Midbrain (tissue), 1 donor: ENCODE data around the gene LEMD3.
A peak's percentile ranks its signal among the peaks of the same experiment; 100 is the strongest.
"Not testable (repeated sequence)": the region's sequence is repeated elsewhere in the genome, so short reads cannot be mapped to it uniquely, and the experiment has no call there.

Experiments used
- DNase-seq: peaks from one replicate; lab custom pipeline; 2025; lab: John Stamatoyannopoulos, UW

LEMD3 gene

DNA sequence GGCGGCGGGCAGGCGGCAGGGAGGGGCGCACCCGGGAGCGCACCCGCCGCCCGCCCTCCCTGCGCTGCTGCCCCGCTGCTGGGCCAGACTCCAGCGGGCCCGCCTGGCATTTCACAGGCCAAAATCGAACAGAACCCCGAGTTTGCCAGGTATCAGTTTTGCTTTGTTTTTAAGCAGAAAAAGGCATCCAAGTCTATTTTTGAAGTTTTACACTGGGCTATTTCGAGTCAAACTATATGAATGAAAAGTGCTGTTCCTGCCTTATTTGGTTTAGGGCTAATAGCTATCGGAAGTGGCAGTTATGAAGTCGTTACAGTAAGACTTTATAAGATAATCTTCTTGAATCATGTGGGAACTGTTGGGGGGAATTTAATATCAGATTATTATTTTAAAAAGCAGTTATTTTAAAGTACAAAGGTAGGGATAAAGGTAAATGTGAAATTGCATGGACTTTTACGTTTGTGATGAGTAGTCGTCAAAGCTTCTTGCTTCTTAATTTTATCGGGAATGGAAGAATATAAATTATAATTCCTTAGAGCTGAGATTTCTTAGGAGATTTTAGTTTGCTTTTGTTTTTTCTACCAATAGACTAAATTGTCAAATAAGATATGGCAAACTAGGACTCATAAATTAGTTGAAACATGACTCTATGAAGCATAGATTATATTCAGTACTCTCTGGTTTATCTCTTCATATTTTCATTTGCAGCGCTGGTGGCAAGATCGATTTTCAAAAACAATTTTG, 110.2 kb downstream of the LEMD3 start:
- peak; percentile 10 for DNase-seq

DNA sequence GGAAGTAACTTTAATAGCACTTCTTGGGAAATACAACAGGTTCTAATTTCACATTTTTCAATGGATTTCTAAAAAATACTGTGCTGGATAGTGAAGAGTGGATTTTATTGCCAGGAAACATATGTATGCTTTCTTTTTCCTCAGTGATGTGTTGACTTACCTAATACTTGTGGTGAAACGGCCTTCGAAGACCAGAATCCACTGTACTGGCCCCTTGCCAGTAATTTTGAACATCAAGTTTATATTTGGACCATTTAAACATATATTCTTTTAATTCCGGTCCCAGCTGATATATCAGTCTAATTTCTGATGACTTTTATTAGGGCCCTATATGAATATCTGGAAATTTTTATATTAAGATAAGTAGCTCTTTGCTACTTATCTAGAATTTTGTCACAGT, 110.9 kb downstream of the LEMD3 start:
- no peak for DNase-seq

DNA sequence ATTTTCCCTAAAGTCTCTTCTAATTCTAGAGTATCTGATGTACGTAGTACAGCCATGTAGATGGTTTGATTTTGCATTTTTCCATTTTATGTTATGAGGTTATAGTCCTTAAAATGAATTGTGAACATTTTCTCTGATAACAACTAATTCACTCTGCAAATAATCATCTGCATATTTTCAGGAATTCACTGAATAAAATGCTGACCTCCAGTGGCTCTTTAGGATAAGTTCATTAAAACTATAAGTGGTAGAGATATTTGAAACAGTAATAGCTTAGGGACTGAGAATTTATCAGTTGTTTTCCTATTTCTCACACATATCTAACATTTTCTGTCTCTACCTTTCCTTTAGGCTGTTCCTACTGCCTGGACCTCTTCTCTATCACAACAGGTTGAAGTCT, 113.5 kb downstream of the LEMD3 start:
- DNase-seq = no peak

GRCh38 chr12:65285532-65285931, 116.1 kb downstream of the LEMD3 start:
- not testable (repeated sequence) for DNase-seq

DNA sequence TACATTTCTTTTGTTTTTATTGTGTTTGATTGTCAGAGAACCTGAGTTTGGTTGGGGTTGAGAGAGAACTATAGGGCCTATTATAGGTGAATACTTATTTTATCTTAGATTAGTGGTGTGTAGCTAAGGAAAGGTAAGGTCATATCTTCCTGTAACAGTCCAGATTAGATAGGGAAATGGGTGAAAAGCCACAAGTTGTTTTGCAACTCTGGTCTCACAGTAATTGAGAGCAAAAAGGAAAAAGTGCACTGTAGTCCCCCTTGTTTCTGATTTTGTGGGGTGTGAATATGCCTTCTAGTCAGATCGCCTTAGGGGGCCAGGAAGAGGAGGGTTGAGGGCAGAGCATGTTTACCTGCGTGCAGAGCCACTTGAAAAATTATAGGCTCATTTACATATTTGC, 118.0 kb downstream of the LEMD3 start:
- DNase-seq = no peak

DNA sequence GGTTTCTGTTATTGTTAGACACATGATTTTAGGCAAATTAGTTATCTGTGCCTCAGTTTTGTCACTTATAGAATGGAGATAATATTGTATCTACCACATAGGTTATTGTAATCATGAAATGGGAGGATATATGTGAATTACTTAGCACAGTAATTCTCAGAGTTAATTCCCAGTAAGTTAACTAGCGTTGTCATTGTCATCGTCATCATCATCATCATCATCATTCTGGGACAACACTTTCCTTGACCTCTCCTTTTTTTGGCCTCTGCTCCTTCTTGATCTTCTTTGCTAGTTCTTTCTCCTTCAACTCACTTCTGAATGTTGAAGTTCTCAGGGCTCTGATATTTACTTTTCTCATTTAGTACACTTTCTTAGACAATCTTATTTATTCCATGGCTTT, 122.9 kb downstream of the LEMD3 start:
- no peak for DNase-seq

DNA sequence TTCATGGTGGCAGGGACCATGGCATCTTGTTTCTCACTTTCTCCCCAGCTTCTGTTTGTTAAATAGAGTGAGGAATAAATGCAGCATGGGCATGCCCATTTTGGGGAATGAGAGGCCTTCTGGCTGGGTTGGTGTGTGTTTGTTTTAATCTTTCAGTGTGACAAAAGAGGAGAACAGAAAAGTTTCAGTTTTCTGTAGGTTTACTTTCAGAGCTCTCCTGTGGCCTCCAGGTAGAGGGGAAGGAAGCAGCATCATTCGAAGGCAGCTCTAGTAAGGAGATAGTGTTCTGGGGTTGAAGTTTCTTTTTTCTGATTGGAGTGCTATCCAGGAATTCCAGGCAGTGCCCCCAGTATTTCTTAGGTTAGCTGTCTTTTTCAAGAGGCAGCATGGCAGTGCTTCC, 124.4 kb downstream of the LEMD3 start:
- DNase-seq = no peak

- DNase-seq = no peak
Measured at GRCh38 chr12:65294641-65295262, 125.4 kb downstream of the LEMD3 start.

GRCh38 chr12:65296508-65297265, 127.3 kb downstream of the LEMD3 start:
- no peak for DNase-seq
